H9 (cell line): ENCODE measurements around the gene IGF2BP3. TPM values are rescaled to one million over a fixed set of nuclear protein-coding genes. Genes with fewer than 3 reads are reported as not detected.

ENCODE experiments used
- DNase-seq: peaks from one replicate; pipeline ENCODE4 v3.0.0-alpha.2; 2017
- H2AFZ ChIP-seq: one replicate; pipeline ENCODE4 v1.6.1; 2013; ENCODE audit warnings: mild to moderate bottlenecking, low read length, control low read depth, moderate library complexity
- H2AK5ac ChIP-seq: 2 replicates; pipeline ENCODE4 v1.6.1; 2013; ENCODE audit warnings: low read length, control low read depth, mixed read lengths; ENCODE audit not compliant: insufficient read length
- H2BK120ac ChIP-seq: one replicate; pipeline ENCODE4 v1.6.1; 2013; ENCODE audit warnings: low read depth, mild to moderate bottlenecking, low read length, control low read depth, inconsistent platforms; ENCODE audit not compliant: poor library complexity, severe bottlenecking
- H2BK12ac ChIP-seq: 2 replicates; pipeline ENCODE4 v1.6.1; 2013; ENCODE audit warnings: low read length, control low read depth, mixed read lengths, low read depth; ENCODE audit not compliant: insufficient read length
- H2BK15ac ChIP-seq: 2 replicates; pipeline ENCODE4 v1.6.1; 2013; ENCODE audit warnings: low read depth, low read length, control low read depth
- H2BK20ac ChIP-seq: one replicate; pipeline ENCODE4 v1.6.1; 2013; ENCODE audit warnings: low read depth, mild to moderate bottlenecking, low read length, control low read depth, inconsistent platforms; ENCODE audit not compliant: poor library complexity, severe bottlenecking
- H2BK5ac ChIP-seq: 2 replicates; pipeline ENCODE4 v1.6.1; 2013; ENCODE audit warnings: low read length, control low read depth, mixed read lengths; ENCODE audit not compliant: insufficient read length
- H3K14ac ChIP-seq: 2 replicates; pipeline ENCODE4 v1.6.1; 2013; ENCODE audit warnings: low read length, control low read depth; ENCODE audit not compliant: insufficient read depth
- H3K18ac ChIP-seq: 2 replicates; pipeline ENCODE4 v1.6.1; 2013; ENCODE audit warnings: low read depth, mild to moderate bottlenecking, mixed read lengths, low read length, control low read depth; ENCODE audit not compliant: insufficient read length
- H3K23ac ChIP-seq: 2 replicates; pipeline ENCODE4 v1.6.1; 2013; ENCODE audit warnings: low read length, control low read depth, mixed read lengths, low read depth; ENCODE audit not compliant: insufficient read length
- H3K23me2 ChIP-seq: 2 replicates; pipeline ENCODE4 v1.6.1; 2013; ENCODE audit warnings: low read depth, mild to moderate bottlenecking, mixed read lengths, low read length, control low read depth; ENCODE audit not compliant: insufficient read length, poor library complexity, severe bottlenecking
- H3K27ac ChIP-seq: 2 replicates; pipeline ENCODE4 v1.5.1; 2013; ENCODE audit warnings: low read length, control low read depth, mixed read lengths, low read depth; ENCODE audit not compliant: insufficient read length
- H3K27me3 ChIP-seq: 2 replicates; pipeline ENCODE4 v1.6.1; 2013; ENCODE audit warnings: low read length, control low read depth, inconsistent platforms; ENCODE audit not compliant: insufficient read depth
- H3K4ac ChIP-seq: 2 replicates; pipeline ENCODE4 v1.6.1; 2013; ENCODE audit warnings: low read depth, mild to moderate bottlenecking, control low read depth, inconsistent platforms, low read length, moderate library complexity
- H3K4me1 ChIP-seq: 2 replicates; pipeline ENCODE4 v1.6.1; 2013; ENCODE audit warnings: low read length, control low read depth, inconsistent platforms; ENCODE audit not compliant: insufficient read depth
- H3K4me2 ChIP-seq: 2 replicates; pipeline ENCODE4 v1.6.1; 2013; ENCODE audit warnings: low read length, control low read depth, mixed read lengths; ENCODE audit not compliant: insufficient read length, insufficient read depth
- H3K56ac ChIP-seq: 2 replicates; pipeline ENCODE4 v1.6.1; 2013; ENCODE audit warnings: low read depth, mild to moderate bottlenecking, mixed read lengths, low read length, control low read depth; ENCODE audit not compliant: insufficient read length
- H3K79me1 ChIP-seq: 2 replicates; pipeline ENCODE4 v1.6.1; 2013; ENCODE audit warnings: low read depth, mild to moderate bottlenecking, moderate library complexity, low read length, control low read depth, inconsistent platforms; ENCODE audit not compliant: insufficient read depth, poor library complexity, severe bottlenecking
- H3K79me2 ChIP-seq: 2 replicates; pipeline ENCODE4 v1.6.1; 2013; ENCODE audit warnings: low read length, control low read depth, inconsistent platforms; ENCODE audit not compliant: insufficient read depth
- H3K9ac ChIP-seq: 2 replicates; pipeline ENCODE4 v1.6.1; 2013; ENCODE audit warnings: low read length, control low read depth, mixed read lengths; ENCODE audit not compliant: insufficient read length; ENCODE audit errors: extremely low read depth
- H3K9me3 ChIP-seq: one replicate; pipeline ENCODE4 v1.6.1; 2013; ENCODE audit warnings: low read depth, low read length, inconsistent platforms; ENCODE audit not compliant: control insufficient read depth
- H3T11ph ChIP-seq: one replicate; pipeline ENCODE4 v1.6.1; 2013; ENCODE audit warnings: mild to moderate bottlenecking, low read length, control low read depth, inconsistent platforms
- H4K20me1 ChIP-seq: one replicate; pipeline ENCODE4 v1.6.1; 2013; ENCODE audit not compliant: control insufficient read depth, insufficient read length, insufficient read depth
- H4K5ac ChIP-seq: 2 replicates; pipeline ENCODE4 v1.6.1; 2013; ENCODE audit warnings: low read depth, mild to moderate bottlenecking, mixed read lengths, low read length, control low read depth; ENCODE audit not compliant: insufficient read length
- H4K8ac ChIP-seq: replicated peaks from 2 replicates; pipeline ENCODE4 v1.6.1; 2013; ENCODE audit warnings: low read length, control low read depth, mixed read lengths, low read depth; ENCODE audit not compliant: insufficient read length
- H4K91ac ChIP-seq: 2 replicates; pipeline ENCODE4 v1.6.1; 2013; ENCODE audit warnings: low read depth, mild to moderate bottlenecking, moderate library complexity, mixed read lengths, low read length, control low read depth; ENCODE audit not compliant: insufficient read length
- H3K27ac Mint-ChIP-seq, 3 experiments: 2 replicates in 2 of 3; 3 replicates in 1 of 3; pipeline ENCODE4 v1.8.0; 2020 to 2021; ENCODE audit warnings: mixed read lengths in 3 of 3, mild to moderate bottlenecking in 1 of 3, moderate library complexity in 1 of 3
- H3K27me3 Mint-ChIP-seq: 2 replicates; pipeline ENCODE4 v1.8.0; 2021; ENCODE audit warnings: low read depth, mild to moderate bottlenecking, moderate library complexity, mixed read lengths
- H3K36me3 Mint-ChIP-seq, 3 experiments: 2 replicates in 2 of 3; 3 replicates in 1 of 3; pipeline ENCODE4 v1.8.0; 2020 to 2021; ENCODE audit warnings: low read depth in 3 of 3, mixed read lengths in 3 of 3; ENCODE audit not compliant: insufficient read depth in 1 of 3
- H3K4me1 Mint-ChIP-seq, 2 experiments: 2 replicates each; pipeline ENCODE4 v1.8.0; 2020; ENCODE audit warnings: mixed read lengths in 2 of 2
- H3K4me3 Mint-ChIP-seq, 2 experiments: 2 replicates in 1 of 2; 3 replicates in 1 of 2; pipeline ENCODE4 v1.8.0; 2020 to 2021; ENCODE audit warnings: mild to moderate bottlenecking in 2 of 2, mixed read lengths in 2 of 2, moderate library complexity in 1 of 2
- H3K9me3 Mint-ChIP-seq, 2 experiments: 2 replicates in 1 of 2; 3 replicates in 1 of 2; pipeline ENCODE4 v1.8.0; 2020; ENCODE audit warnings: mild to moderate bottlenecking in 2 of 2, mixed read lengths in 2 of 2, moderate library complexity in 1 of 2
- CTCF ChIP-seq: fragments of 200-600 bp; sonication (generic); conservative IDR thresholded peaks from 3 replicates; pipeline ENCODE4 v1.8.0; 2021; ENCODE audit warnings: antibody characterized with exemption, mild to moderate bottlenecking
- WGBS: extraction: QIAGEN DNeasy Blood & Tissue Kit; methylation state at CpG from one replicate; pipeline ENCODE4 v1.1.7; 2013; ENCODE audit warnings: missing lambda C conversion rate, low lambda C conversion rate, mixed read lengths; ENCODE audit not compliant: insufficient read length; ENCODE audit errors: extremely low coverage; 5-methylcytosine and 5-hydroxymethylcytosine counted together
- total RNA-seq: library from RNA; stranded (reverse); gene quantifications from 2 replicates; pipeline ENCODE4 v1.2.1, GENCODE V29; 2021

Gene IGF2BP3
- total RNA-seq, 1 experiment from 2014 or later: 197 TPM

DNA sequence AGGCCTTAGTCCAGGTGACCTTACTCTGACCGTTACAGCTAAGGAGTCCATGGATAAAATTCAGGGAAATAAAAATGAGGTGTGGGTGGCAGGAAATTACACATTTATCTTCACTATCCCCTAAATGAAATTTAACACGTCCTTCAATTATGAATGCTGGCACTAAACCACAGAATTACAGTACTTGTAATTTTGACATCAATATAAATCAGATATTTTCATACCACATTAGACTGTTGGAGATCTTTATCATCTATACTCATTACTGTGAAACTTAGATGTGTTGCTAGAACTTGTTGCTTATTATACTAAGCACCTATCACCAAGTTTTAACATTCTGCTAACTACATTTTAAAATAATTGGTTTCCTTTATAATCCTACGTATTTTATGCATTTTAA, 51.1 kb downstream of the IGF2BP3 start:
- 0 out of 5 replicates have a peak overlapping the region, but pooled peaks of 1 of the 2 experiments have one; percentile 2 for H3K4me3 Mint-ChIP-seq
- H3K4me1 ChIP-seq: peaks cover 4% of the 10 kb centered on the region; the same call in 1 of the 2 replicates
- no CpG with 5 or more reads among the region's 3 CpGs for WGBS
- H3K4me2 ChIP-seq: no peak overlapping the region
- H2BK20ac ChIP-seq: no peak overlapping the region
- H3K23me2 ChIP-seq: no peaks in the 10 kb centered on the region
- no peaks in the 10 kb centered on the region for H3K9me3 ChIP-seq
- H4K8ac ChIP-seq: no peak overlapping the region
- no peak overlapping the region for H3T11ph ChIP-seq
- no peaks in the 10 kb centered on the region; a peak in 1 of 5 replicates for H3K9me3 Mint-ChIP-seq
- H3K27me3 ChIP-seq: no peaks in the 10 kb centered on the region
- no peak for DNase-seq
- H3K14ac ChIP-seq: no peak overlapping the region
- H3K79me1 ChIP-seq: peaks cover 3% of the 10 kb centered on the region
- no peak for TF ChIP-seq CTCF
- no peak overlapping the region for H3K4ac ChIP-seq
- no peak overlapping the region for H3K18ac ChIP-seq
- peaks cover 3% of the 10 kb centered on the region for H4K20me1 ChIP-seq
- no peak overlapping the region for H4K5ac ChIP-seq
- peak overlapping the region in 1 of 3 experiments; percentile 89; a peak in 2 of 7 replicates for H3K27ac Mint-ChIP-seq
- no peak overlapping the region for H3K23ac ChIP-seq
- no peak overlapping the region for H2AK5ac ChIP-seq
- no peak overlapping the region for H2BK5ac ChIP-seq
- peaks cover 54 to 67% of the 10 kb centered on the region in 2 experiments for H3K4me1 Mint-ChIP-seq
- H3K27ac ChIP-seq: no peak overlapping the region
- H2BK12ac ChIP-seq: no peak overlapping the region
- no peak overlapping the region for H3K56ac ChIP-seq
- H3K79me2 ChIP-seq: peaks cover 20% of the 10 kb centered on the region; the same call in 1 of the 2 replicates
- H4K91ac ChIP-seq: no peak overlapping the region
- no peak overlapping the region for H3K9ac ChIP-seq
- H2BK15ac ChIP-seq: no peak overlapping the region
- H2AFZ ChIP-seq: no peak overlapping the region
- no peaks in the 10 kb centered on the region for H3K27me3 Mint-ChIP-seq
- peaks cover 24 to 44% (median 30%) of the 10 kb centered on the region in 3 experiments; a peak in 6 of 7 replicates for H3K36me3 Mint-ChIP-seq
- H2BK120ac ChIP-seq: no peak overlapping the region
